GM18873 (cell line): Measurements from ENCODE around the gene UBL3.

Experiments used
- ATAC-seq: cut with Tn5 transposase; IDR thresholded peaks from one replicate; pipeline ENCODE4 v1.9.1; 2021; ENCODE audit warnings: mild to moderate bottlenecking, moderate library complexity, moderate number of reproducible peaks; ENCODE audit not compliant: unreplicated experiment, low FRiP score

The UBL3 gene

DNA sequence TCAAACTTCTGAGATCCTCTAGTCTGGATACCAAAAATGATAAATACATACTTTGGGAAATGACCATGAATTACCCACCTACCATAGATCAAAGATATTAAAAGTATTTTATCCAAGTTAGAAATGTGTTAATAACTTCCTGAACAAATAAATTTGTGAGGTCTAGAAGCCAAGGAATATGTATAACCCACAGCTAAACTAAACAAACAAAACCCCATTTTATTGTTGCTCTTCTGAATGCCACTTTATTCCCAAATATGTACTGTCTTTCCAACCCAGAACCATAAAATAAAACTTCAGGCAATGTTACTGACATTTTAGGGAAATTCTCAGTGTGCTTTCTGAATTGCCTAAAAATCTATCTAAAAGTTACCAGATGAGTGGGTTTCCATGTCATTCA lies 35.1 kb downstream of the UBL3 start:
- ATAC-seq: no peak

DNA sequence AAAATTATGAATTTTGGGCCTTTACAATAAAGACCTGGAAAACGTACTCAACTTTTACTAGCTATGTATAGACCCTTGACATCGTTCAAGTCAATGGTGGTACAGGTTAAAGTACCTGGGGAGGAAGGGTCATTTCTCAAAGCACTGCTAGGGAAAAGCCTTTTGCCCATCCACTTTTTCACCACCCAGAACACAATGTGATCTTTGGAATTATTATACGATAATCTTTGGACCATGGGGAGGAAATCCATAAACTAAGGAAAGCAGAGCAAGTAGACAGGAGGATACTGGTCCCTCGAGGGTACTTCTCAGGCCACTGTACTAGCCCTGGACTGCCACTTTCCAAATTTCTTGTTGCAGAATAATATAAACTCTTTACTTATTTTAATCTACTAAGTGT lies 39.5 kb downstream of the UBL3 start:
- ATAC-seq: no peak

DNA sequence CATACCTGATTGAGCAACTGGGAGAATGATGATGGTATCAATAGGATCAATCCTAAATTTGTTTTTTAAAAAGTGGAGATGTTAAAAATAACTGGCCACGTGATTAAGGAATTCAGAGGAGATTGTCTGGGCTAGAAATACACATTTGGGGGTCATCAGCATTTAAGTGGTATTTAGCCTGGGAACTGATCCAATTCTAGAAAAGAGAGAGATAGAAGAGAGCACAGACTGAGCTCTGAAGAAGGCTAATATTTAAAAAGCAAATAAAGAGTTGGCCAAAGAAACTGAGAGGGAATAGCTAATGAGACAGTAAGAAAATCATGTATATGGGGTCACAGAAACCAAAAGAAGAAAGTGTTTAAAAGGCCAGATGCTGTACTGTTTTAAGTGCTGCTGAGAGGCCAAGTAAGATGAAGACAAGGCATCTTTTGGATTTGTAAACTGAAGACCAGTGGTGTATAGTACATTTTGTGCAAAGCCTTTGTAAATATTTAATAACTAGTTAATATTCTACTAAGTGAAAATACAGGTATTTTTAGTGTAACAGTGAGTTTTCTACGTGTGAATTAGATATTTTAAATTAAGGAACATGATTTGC lies 40.2 kb downstream of the UBL3 start:
- no peak for ATAC-seq

DNA sequence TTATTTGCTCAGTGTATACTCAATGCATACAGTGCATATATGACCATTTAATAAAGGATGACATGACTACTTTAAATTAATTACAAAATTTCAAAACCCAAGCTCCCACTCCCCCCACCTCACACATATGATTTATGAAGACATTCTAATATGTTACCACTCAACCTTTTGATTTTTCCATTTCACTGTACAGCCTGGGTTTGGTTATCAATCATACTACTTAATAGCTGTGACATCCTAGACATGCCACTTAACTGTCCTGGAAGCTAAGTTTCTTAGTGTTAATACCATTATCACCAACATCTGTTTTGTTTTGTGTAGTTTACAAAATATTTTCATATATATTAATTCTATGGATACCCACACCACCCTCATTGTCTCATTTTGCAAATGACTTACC lies 42.2 kb downstream of the UBL3 start:
- no peak for ATAC-seq

DNA sequence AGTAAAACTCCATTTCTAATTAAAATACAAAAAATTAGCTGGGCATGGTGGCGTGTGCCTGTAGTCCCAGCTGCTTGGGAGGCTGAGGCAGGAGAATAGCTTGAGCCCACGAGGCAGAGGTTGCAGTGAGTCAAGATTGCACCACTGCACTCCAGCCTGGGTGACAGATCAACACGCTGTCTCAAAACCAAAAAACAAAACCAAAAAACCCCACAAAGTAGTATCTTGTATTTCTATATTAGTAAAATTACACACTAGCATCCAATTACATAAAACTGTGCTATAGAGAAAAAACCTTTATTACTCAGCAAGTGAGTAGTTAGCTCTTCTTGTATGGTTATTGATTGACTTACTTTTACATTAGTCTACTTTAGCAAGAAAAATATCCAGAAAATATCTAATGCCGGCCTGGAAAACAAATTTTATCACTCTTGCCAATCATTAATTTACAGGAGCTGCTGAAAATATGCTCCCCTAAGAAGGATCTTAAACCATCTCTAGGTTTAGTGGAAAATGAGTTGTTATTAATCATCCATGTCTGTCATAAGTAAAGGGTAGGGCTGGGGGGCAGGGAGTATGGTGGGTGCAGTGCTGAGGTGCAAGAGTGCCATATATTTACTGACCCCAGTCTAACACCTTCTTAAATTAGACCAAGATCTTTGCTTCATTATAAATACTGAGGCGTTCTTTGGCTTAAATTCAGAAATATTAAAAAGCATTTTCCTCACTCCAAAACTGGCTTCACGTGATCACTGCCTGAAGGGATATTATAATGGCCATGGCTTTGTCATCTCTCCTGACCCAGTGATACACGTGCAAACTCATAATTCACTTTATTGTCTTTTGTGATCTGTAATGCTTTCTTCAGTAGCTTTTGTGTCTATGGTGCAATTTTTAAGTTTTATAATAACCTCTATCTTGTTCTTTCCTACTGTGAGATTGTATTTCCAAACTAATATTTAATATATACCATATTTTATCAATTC lies 44.1 kb downstream of the UBL3 start:
- ATAC-seq: no peak

DNA sequence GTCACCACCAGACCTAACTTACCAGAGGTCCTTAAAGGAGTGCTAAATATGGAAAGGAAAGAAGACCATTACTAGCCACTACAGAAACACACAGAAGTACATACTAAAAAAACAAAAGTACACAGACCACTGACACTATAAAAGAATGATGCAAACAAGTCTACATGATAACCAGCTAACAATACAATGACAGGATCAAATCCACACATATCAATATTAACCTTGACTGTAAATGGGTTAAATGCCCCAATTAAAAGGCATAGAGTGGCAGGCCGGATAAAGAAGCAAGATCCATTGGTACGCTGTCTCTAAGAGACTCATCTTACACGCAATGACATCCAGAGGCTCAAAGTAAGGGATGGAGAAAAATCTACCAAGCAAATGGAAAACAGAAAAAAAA lies 47.2 kb downstream of the UBL3 start:
- ATAC-seq: no peak

DNA sequence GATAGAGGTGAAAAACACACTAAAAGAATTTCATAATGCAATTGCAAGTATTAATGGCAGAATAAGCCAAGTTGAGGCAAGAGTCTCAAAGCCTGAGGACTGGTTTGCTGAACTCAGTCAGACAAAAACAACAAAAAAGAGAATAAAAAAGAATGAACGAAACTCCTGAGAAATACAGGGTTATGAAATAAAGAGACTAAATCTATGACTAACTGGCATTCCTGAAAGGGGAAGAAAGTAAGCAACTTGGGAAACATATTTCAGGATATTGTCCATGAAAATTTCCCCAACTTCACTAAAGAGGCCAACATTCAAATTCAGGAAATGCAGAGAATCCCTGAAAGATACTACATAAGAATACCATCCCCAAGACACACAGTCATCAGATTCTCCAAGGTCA lies 47.8 kb downstream of the UBL3 start:
- no peak for ATAC-seq

DNA sequence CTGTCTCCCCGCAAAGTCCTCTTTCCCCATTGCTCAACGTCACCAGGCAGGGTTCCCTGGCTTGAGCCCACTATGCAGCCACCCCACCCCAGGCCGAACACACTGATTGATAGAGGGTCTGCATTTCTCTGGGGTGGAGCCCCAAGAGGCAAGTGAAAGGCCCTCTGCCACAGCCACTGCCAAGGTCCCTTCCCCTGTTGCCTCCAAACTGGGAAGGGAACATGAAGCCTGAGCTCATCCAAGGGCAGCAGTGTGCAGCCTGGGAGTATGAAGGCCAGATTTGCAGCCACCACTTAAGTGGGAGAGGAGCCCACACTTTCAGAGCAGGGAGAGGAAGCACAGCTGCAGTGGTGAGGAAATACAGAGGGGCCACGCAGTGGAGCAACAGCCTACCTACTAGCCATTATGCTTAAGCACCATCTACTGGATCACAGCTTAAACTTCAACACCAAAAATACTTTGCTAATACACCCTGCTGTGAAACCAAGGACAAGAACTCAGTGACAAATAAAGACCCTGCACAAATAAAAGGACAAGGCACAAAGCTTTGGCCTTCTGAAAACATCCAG lies 48.6 kb downstream of the UBL3 start:
- ATAC-seq: no peak

DNA sequence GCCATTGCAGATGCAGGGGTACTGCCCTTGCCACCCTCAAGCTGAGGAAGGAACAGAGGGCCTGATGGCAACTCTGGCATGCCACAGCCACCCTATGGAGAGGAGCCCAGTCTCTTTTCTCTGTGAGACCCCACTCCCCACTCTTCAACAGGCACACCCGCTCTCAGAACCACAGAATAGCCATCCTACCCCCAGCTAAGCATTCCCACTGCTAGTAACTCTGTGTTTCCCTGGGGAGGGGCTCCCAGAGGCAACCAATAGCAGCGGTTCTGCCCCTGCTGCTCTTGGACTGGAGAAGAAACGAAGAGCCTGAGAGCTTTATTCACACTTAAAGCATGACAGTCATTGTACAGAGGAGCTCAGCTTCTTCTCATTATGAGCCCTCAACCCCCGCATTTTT lies 49.3 kb downstream of the UBL3 start:
- no peak for ATAC-seq

DNA sequence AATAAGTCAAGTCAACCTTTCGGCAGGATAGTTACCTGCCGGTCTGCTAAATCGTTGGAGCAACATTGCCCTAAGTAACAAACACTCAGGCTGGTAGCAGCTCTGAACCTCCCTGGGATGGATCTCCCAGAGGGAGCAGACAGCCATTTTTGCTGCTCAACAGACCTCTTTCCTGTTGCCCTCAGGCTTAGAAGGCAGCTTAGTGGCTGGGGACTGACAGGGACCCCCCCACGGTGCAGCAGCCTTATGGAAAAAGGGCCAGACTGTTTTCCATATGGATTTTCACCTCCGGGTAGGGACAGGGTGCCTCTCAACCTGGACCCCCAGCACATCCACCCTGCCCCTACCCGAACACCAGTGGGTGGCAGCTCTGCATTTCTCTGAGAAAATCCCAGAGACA lies 49.7 kb downstream of the UBL3 start:
- ATAC-seq: no peak

DNA sequence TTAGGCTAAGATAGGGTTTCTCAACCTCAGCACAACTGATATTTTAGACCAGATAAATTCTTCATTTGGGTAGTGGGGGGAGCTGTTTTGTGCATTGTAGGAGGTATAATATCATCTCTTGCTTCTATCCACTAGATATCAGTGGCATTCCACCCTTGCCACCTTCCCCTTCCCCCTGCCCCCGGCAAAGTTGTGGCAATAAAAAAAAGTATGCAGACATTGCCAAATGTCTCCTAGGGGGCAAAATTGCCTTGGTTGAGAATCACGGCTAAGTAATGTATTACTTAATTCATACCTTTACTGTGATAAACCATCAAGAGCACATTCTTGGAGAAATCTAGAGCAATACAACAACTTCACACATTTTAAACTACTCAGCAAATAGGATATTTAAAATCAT lies 51.4 kb downstream of the UBL3 start:
- ATAC-seq: no peak

DNA sequence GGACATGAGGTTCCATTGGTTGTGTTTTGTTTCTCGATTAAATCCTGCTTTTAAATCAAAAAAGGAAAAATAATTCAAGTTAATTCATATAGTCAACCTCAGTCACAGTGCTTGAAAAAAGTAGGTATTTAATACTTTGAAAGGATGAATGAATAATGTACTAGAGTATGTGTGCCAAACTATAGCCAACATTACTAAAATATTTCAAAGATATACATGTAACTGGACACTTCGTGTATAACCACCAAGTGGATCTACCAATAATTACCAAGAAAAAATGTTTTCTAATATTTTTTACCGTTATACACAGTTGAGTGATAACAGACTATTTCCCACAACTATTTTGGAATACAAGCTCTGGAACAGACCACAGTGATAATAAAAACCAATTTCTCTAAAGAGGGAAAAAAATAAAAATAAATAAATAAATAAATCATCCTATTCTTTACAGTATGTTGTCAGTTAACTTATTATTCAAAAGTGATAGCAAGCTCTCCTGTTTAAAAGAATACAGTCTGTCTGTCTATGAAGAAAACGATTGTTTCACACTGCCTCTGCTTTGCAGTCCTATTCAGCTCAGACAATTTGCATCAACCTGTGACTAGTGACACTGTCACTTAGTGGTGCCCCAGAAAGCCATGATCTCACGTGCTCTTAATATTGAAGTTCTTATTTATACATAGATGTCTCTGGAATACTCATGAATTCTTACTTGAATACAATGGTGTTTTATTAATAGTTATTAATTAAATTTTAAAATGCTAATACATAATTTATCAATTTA lies 58.2 kb downstream of the UBL3 start:
- no peak for ATAC-seq

DNA sequence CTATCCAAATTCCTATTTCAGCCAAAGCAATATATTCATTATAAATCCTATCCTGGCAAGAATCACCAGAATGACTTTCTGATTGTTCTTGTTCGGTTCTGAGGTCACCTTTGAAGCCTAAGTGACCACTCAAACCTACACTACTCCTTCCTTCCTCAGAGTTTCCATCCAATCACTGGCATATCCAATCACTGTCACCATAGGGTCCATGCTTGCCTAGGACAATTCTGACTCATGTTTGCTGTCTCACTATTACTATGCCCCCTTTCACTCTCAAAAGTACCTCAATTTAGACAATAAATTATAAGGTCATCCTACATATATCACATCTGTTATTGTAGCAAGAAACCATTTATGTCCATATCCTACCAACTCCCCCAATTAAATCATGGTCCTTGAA lies 58.9 kb downstream of the UBL3 start:
- no peak for ATAC-seq

DNA sequence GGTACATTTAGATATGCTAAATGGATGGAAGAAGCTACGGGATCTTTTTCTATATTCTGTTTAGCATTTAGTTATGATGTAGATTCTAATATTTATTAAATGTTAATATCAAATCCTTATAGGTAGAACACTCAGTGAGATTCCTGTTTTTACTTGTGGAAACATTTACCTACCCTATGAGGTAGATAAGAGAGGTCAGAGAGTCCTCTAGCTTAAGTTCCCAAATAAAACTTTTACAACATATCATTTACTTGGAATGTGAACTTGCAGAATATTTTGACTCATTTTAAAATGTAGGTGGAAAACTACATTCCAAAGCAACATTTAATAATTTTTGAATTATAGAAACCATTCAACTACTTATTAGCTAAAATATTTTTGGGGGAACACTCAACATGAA lies 63.7 kb downstream of the UBL3 start:
- ATAC-seq: no peak

DNA sequence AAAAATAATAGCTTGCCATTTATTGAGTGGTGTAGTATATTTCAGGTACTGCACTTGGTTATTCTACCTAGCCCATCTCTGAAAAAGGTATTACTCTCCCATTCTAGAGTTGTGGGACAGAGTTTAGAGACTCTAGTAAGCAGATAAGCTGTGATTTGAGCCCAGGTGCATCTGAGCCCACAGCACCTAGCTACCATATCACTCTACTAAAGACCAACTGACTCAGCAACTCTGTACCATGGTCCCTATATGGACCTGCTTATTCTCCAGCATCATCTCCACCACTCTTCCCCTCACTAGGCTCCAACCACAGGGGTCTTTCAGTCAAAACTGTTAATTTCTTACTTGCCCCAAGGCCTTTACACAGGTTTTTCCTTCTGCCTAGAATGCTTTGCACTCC lies 64.4 kb downstream of the UBL3 start:
- ATAC-seq: no peak

DNA sequence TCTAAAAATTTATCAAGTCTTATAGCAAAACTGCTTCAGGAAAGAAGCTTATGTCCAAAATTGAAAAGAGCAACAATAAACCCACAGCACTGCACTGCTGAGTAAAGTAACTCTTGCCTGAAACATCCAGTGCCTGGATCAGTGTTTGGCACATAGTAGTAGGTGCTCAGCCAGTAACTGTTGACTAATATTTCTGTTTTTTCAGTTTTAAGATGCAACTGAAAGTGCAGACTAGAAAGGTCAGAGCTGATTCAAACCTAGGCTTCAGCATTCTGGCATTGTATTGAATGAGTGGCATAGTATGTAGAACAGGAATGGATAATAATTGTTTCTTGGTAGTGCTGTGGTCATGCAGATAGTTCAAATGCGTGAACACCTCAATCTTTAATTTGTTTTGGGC lies 67.6 kb downstream of the UBL3 start:
- ATAC-seq: no peak

DNA sequence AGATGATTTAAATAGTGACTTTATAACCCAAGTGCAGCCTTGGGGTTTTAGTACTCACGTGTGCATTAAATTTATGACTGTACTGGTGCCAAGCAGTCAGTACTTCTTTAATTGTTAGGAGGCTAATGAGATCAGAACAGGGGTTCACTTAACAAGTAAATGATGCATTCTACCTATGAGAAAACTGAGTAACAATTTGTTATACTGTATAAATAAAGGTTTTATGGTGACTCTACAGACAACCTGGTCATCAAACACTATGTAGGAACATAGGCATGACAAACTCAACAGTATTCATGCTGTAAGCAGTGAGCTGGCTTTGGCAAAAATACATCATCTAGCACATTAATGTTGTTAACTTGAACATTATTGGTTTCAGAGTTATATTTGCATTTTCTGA lies 75.6 kb downstream of the UBL3 start:
- ATAC-seq: no peak

DNA sequence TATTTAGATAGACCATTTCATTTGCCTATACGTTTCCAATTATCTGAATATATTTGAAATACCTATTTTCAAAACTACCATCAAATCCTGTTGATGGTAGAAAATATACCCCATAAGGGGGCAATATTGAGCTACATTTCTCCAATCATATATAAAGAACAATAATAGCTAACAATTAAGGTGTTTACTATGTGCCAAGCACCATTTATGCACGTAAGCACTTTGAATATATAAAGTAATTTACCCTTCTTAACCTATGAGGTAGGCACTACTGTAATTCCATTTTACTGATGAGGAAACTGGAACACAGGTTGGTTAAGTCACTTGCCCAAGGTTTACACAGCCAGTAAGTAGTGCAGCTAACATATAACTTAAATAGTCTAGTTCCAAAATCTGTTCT lies 79.2 kb downstream of the UBL3 start:
- ATAC-seq: no peak

DNA sequence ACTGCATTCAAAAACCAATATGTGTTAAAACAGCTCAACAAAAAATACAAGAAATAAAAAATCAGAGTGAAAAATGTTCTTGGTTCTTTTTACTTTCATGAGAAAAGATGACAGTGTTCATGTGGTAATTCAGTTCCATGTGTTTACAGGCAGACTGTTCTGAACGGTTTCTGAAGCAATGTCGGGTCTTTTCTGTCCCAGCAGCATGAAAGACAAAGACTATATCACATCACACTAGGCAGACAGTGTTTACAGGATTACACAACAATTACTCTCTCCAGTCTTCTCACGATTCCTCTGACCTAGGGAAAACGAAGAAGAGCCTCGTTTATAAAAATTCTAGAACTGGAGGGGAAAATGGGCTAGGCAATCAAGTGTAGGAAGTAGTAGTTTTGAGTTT lies 83.4 kb downstream of the UBL3 start:
- ATAC-seq: no peak

DNA sequence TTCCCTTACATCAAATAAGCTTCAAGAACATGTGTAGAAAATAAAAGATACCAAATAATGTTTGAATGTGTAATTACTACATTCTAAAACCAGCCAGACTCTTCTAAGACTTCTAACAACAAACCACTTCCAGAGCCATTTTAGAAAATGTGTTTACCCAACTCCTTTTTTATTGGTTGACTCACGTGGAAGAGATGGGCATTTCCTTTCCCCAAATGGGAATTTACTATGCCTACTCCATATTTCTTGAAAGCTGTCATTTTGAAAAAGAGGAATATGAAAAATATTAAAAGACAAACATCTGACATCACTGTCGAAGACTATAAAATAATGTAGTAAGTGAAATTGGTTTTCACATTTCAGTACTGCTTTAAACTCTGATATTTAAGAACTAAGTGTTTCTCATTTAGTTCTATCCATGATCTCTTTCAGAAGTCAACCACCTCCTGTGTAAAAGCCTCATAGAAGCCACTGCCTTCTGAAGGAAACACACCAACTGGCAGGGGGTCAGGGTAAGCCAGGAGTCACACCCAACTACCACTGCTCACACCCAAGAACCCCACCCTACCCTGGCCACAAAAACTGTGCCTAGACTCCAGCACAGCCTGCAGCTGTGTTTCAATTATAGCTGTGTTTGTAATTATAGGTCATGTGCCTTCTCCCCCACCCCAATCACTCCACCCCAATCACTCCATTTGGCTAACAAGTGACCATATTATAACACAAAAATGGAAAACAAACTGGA lies 86.8 kb downstream of the UBL3 start:
- no peak for ATAC-seq
